Naive thymus-derived CD8-positive, alpha-beta T cell (primary cell): ENCODE data around the gene CDK11B. TPM values are rescaled to one million over a fixed set of nuclear protein-coding genes. Genes with fewer than 3 reads are reported as not detected.
A peak's percentile ranks its signal among the peaks of the same experiment; 100 is the strongest.

Experiments
- ATAC-seq, 2 donors: fragments of 150-1000 bp; cut with Tn5 transposase in 1 of 2; sonication (Bioruptor Pico), chemical (Tn5 transposase) in 1 of 2; 1 replicate in 1 of 2; 2 replicates in 1 of 2; pipeline ENCODE4 v1.10.0; 2021; ENCODE audit warnings: mild to moderate bottlenecking in 2 of 2, moderate library complexity in 2 of 2
- POLR2A ChIA-PET: fragments of 350-600 bp; sonication (Branson Sonifier 250); formaldehyde crosslinking; loops from one replicate; lab custom pipeline; 2021; ENCODE audit warnings: antibody characterized with exemption; lab: Charles Lee
- DNase-seq, 10 donors: peaks; one replicate each; pipeline versions ENCODE4 v3.0.0 to v3.0.0-alpha.2; 2020 to 2022
- H3K27ac Mint-ChIP-seq, 10 donors: one replicate each; pipeline ENCODE4 v1.8.0; 2020 to 2022; ENCODE audit warnings: mild to moderate bottlenecking in 10 of 10, mixed read lengths in 10 of 10, moderate library complexity in 4 of 10, inconsistent platforms in 1 of 10
- H3K27me3 Mint-ChIP-seq, 5 donors: one replicate each; pipeline ENCODE4 v1.8.0; 2021 to 2022; ENCODE audit warnings: mixed read lengths in 5 of 5
- H3K36me3 Mint-ChIP-seq, 3 donors: one replicate each; pipeline ENCODE4 v1.8.0; 2020 to 2022; ENCODE audit warnings: mixed read lengths in 3 of 3, mild to moderate bottlenecking in 2 of 3, inconsistent platforms in 1 of 3
- H3K4me1 Mint-ChIP-seq, 4 donors: one replicate each; pipeline ENCODE4 v1.8.0; 2021 to 2022; ENCODE audit warnings: mixed read lengths in 4 of 4
- H3K4me3 Mint-ChIP-seq, 10 donors: one replicate each; pipeline ENCODE4 v1.8.0; 2020 to 2022; ENCODE audit warnings: mild to moderate bottlenecking in 10 of 10, mixed read lengths in 10 of 10, moderate library complexity in 6 of 10, inconsistent platforms in 1 of 10
- H3K9me3 Mint-ChIP-seq, 9 donors: one replicate each; pipeline ENCODE4 v1.8.0; 2020 to 2022; ENCODE audit warnings: mixed read lengths in 9 of 9, mild to moderate bottlenecking in 3 of 9, inconsistent platforms in 1 of 9, moderate library complexity in 1 of 9
- polyA plus RNA-seq, 3 donors: library from polyadenylated mRNA; unstranded; fragments of 300-500 nt; fragmentation: Illumina TruSeq; gene quantifications; one replicate each; pipeline ENCODE4 v1.2.3, GENCODE V29; 2021
- total RNA-seq, 8 experiments: library from RNA in 2 of 8; stranded (reverse) in 2 of 8; gene quantifications; one replicate each; pipeline ENCODE4 v1.2.3 and lab custom pipeline; 2021 to 2026

CDK11B gene
- total and polyA plus RNA-seq, 5 experiments from 2014 or later: 11.8 to 44.3 (median 19.7) TPM

DNA sequence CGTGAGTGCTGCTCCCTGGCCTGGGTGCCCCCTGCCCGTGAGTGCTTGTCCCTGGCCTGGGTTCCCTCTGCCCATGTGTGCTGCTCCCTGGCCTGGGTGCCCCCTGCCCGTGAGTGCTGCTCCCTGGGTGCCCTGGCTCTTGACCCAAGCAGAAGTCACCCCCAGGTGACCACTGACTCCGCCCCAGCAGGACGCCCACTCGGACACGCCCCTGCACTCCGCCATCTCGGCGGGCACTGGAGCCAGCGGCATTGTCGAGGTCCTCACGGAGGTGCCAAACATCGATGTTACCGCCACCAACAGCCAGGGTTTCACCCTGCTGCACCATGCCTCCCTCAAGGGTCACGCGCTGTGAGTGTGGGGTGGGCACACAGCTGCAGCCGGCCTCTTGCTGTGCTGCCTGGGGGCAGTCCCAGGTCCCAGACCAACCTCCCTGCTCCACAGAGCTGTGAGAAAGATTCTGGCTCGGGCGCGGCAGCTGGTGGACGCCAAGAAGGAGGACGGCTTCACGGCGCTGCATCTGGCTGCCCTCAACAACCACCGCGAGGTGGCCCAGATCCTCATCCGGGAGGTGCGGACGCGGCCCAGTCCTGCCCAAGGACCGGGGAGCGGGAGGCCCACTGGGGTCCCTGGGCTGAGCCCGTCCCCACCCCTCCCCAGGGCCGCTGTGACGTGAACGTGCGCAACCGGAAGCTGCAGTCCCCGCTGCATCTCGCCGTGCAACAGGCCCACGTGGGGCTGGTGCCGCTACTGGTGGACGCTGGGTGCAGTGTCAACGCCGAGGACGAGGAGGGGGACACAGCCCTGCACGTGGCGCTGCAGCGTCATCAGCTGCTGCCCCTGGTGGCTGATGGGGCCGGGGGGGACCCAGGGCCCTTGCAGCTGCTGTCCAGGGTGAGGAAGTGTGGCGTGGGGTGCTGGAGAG lies 30.7 kb downstream of the CDK11B start:
- ATAC-seq: no peak
- H3K4me3 Mint-ChIP-seq: peak overlapping the region in 7 of 10 donors; percentile 22 to 85 (median 54)
- H3K36me3 Mint-ChIP-seq: no peaks in the 10 kb centered on the region
- H3K27ac Mint-ChIP-seq: peak overlapping the region in 4 of 10 donors; percentile 33 to 83 (median 60)
- peaks cover 0 to 1% (median 0%) of the 10 kb centered on the region in 9 donors for H3K9me3 Mint-ChIP-seq
- peak in 6 of 10 donors; percentile 17 to 64 (median 23) for DNase-seq
- peaks cover 0 to 4% (median 0%) of the 10 kb centered on the region in 5 donors for H3K27me3 Mint-ChIP-seq
- POLR2A ChIA-PET: interaction anchor here (0.9 to 8.4 kb wide), 9 partner anchors 11 to 220 kb away, joined by 3 to 246 read pairs (median 4); partner anchors contain the start of genes MIB2 and MRPL20
- H3K4me1 Mint-ChIP-seq: peaks cover 5 to 14% (median 8%) of the 10 kb centered on the region in 4 donors

DNA sequence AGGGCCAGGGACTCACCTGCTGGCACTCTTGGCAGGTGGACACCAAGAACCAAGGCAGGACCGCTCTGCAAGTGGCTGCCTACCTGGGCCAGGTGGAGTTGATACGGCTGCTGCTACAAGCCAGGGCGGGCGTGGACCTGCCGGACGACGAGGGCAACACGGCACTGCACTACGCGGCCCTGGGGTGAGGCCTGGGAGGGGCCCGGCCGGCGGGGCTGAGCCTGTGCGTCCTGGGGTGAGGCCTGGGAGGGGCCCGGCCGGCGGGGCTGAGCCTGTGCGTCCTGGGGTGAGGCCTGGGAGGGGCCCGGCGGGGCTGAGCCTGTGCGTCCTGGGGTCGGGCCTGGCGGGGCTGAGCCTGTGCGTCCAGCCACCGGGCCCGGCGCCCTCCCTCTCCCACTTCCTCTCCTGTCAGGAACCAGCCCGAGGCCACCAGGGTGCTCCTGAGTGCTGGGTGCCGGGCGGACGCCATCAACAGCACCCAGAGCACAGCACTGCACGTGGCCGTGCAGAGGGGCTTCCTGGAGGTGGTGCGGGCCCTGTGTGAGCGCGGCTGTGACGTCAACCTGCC lies 31.5 kb downstream of the CDK11B start:
- H3K27ac Mint-ChIP-seq: peak overlapping the region in 3 of 10 donors; percentile 10 to 76 (median 59)
- DNase-seq (peak in 1 of 10 donors; percentile 63), ATAC-seq (no peak)
- H3K27me3 Mint-ChIP-seq: peaks cover 0 to 4% (median 0%) of the 10 kb centered on the region in 5 donors
- peak overlapping the region in 3 of 10 donors; percentile 27 to 63 (median 53) for H3K4me3 Mint-ChIP-seq
- peaks cover 0 to 1% (median 0%) of the 10 kb centered on the region in 9 donors for H3K9me3 Mint-ChIP-seq
- H3K36me3 Mint-ChIP-seq: no peaks in the 10 kb centered on the region
- POLR2A ChIA-PET: interaction anchor here (1.4 to 8.4 kb wide), 2 partner anchors 11 to 29 kb away, joined by 3 to 246 read pairs; partner anchors contain the start of gene MIB2
- peaks cover 8 to 16% (median 11%) of the 10 kb centered on the region in 4 donors for H3K4me1 Mint-ChIP-seq

DNA sequence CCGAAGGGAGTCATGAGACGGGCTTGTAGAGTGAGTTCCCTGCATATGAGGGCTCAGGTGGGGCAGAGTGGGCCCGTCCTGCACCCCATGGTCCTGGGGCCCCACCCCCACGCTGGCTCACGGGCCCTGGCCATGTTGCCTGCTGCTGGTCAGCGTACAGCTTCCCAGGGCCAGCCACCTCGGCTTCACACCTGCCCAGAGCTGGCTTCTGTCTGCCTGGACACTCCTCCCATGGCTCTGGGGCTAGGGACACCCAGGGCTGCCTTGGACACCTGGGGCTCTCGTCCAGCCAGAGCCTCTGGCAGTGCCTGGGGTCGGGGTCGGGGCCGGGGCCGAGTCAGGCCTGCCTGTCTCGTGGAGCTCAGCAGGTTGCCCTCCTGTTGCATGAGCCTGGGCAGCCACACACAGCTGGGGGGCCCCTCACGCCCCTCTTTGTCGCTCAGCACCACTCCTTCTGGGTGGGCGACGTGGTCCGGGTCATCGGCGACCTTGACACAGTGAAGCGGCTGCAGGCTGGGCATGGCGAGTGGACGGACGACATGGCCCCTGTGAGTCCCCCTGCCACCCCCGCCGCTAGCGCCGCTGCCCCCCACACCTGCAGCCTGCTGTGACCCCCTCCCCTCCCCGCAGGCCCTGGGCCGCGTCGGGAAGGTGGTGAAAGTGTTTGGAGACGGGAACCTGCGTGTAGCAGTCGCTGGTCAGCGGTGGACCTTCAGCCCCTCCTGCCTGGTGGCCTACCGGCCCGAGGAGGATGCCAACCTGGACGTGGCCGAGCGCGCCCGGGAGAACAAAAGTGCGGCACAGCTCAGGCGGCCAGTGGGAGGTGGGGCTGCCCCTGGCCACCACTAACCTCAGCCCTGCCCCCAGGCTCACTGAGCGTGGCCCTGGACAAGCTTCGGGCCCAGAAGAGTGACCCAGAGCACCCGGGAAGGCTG lies 32.3 kb downstream of the CDK11B start:
- Mint-ChIP-seq H3K9me3 (peaks cover 0 to 1% (median 0%) of the 10 kb centered on the region in 9 donors), H3K4me1 (peaks cover 9 to 15% (median 10%) of the 10 kb centered on the region in 4 donors), H3K4me3 (peak overlapping the region in 3 of 10 donors; percentile 10 to 53 (median 14)), H3K36me3 (no peaks in the 10 kb centered on the region), H3K27me3 (peaks cover 0 to 3% (median 0%) of the 10 kb centered on the region in 5 donors), H3K27ac (peak overlapping the region in 1 of 10 donors; percentile 76)
- DNase-seq: peak in 1 of 10 donors; percentile 62
- POLR2A ChIA-PET: interaction anchor here (0.6 to 8.4 kb wide), 2 partner anchors 10 to 18 kb away, joined by 3 to 246 read pairs; partner anchors contain the start of gene MIB2
- ATAC-seq: no peak

DNA sequence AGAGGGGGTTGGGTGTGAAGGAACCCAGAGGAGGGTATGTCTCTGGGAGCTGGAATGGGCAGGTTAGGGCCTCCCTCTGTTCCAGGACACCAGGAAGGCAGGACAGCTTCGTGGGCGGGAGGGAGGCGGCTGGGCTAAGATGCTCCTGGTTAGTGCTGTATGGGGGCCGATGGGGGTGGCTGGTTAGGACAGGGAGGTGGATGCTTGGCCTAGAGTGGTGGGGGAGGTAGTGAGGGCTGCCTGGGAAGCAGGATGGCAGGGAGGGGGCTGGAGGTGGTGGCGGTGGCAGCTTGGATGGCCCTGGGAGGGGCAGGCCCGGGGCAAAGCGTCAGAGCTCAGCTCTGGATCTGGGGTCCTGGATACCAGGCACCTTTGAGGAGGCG lies 33.0 kb downstream of the CDK11B start:
- DNase-seq: peak in 1 of 10 donors; percentile 48
- Mint-ChIP-seq H3K9me3 (peaks cover 0 to 1% (median 0%) of the 10 kb centered on the region in 9 donors), H3K27ac (no peak overlapping the region), H3K4me3 (no peak overlapping the region), H3K36me3 (no peaks in the 10 kb centered on the region), H3K4me1 (peaks cover 9 to 15% (median 10%) of the 10 kb centered on the region in 4 donors), H3K27me3 (peaks cover 0 to 2% (median 0%) of the 10 kb centered on the region in 5 donors)
- POLR2A ChIA-PET: interaction anchor here (0.6 to 8.4 kb wide), 3 partner anchors 9 to 32 kb away, joined by 3 to 246 read pairs (median 3); partner anchors contain the start of gene MIB2
- ATAC-seq: no peak

DNA sequence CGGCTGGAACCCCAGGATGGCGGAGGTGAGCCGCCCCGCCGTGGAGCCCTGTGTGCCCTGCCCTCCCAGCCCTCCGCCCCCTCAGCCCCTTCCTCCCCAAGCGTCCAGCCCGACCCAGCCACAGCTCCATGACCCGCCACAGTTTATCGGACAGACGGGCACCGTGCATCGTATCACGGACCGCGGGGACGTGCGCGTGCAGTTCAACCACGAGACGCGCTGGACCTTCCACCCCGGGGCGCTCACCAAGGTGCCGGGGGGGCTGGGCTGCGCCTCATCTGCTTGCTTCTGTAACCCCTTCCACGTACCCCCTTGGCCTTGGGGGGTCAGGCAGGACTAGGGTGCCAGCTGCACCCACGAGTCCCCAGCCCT lies 33.4 kb downstream of the CDK11B start:
- DNase-seq: peak in 1 of 10 donors; percentile 56
- POLR2A ChIA-PET: interaction anchor here (0.6 to 8.4 kb wide), 2 partner anchors 9 to 33 kb away, joined by 3 to 246 read pairs; partner anchors contain the start of gene MIB2
- Mint-ChIP-seq H3K27me3 (peaks cover 0 to 2% (median 0%) of the 10 kb centered on the region in 5 donors), H3K4me1 (peaks cover 8 to 15% (median 10%) of the 10 kb centered on the region in 4 donors), H3K36me3 (no peaks in the 10 kb centered on the region), H3K4me3 (no peak overlapping the region), H3K27ac (no peak overlapping the region), H3K9me3 (peaks cover 0 to 1% (median 0%) of the 10 kb centered on the region in 9 donors)
- no peak for ATAC-seq

DNA sequence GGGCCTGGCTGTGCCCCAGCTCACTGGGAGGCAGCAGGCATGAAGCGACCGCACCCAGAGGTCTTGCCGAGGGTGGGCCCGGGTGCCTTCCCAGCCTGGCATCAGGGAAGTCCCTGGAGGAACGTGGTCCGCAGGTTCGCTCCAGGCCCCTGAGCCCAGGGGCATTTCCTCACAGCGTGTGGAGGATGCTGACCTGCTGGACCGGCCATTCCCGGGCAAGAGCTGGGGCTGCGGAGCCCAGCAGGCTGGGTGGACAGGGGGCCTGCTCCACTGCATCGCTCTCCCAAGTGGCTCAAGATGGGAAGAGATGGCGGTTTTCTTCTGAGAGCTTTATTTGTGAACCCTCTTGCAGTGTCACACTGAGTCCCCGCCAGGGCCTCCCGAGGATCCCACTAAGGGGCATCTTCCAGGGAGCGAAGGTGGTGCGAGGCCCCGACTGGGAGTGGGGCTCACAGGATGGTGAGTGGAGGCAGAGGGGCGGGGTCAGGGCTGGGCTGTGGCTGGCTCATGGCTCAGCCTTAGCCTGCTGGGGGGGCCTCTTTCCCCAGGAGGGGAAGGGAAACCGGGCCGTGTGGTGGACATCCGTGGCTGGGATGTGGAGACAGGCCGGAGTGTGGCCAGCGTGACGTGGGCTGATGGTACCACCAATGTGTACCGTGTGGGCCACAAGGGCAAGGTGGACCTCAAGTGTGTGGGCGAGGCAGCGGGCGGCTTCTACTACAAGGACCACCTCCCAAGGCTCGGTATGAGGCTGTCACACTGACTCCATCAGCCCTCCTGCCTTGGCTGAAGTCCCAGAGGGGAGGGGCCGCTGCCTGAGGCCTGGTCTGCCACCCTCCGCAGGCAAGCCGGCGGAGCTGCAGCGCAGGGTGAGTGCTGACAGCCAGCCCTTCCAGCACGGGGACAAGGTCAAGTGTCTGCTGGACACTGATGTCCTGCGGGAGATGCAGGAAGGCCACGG lies 34.1 kb downstream of the CDK11B start:
- H3K9me3 Mint-ChIP-seq: no peaks in the 10 kb centered on the region
- no peak overlapping the region for H3K4me3 Mint-ChIP-seq
- DNase-seq (peak in 1 of 10 donors; percentile 58), ATAC-seq (no peak)
- H3K36me3 Mint-ChIP-seq: no peaks in the 10 kb centered on the region
- POLR2A ChIA-PET: interaction anchor here (8.4 kb wide), 1 partner anchor 8 kb away, joined by 246 read pairs; the partner anchor contains the start of gene MIB2
- H3K4me1 Mint-ChIP-seq: peaks cover 1 to 12% (median 8%) of the 10 kb centered on the region in 4 donors
- no peaks in the 10 kb centered on the region for H3K27me3 Mint-ChIP-seq
- H3K27ac Mint-ChIP-seq: peak overlapping the region in 2 of 10 donors; percentile 29 to 43

DNA sequence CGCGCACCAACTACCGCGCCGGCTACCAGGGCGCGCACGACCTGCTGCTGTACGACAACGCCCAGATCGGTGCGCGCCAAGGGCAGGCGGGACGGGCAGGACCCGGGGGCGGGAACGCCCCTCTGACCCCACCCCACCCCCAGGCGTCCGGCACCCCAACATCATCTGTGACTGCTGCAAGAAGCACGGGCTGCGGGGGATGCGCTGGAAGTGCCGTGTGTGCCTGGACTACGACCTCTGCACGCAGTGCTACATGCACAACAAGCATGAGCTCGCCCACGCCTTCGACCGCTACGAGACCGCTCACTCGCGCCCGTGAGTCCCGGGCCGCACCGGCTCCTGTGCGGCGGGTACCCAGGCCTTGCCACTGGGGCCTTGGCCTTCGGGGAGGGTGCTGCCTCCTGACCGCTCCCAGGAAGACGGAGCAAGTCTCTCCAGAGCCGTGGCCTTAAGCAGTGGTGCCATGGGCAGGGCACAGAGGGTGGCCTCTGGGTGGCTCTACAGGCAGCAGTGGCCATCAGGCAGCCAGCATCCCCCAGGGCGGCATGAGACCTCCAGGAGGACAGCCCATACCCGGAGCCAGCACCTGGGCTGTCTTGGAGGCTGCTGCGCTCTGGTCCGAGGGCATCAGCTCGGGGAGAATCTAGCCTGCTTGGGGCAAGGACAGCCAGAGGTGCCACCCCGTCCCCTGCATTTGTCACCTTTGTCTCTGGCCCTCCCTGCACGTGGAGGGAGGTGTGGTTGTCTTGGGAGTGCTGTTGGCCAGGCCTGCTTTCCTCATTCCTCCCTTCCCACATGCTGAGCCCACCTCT lies 35.0 kb downstream of the CDK11B start:
- no peaks in the 10 kb centered on the region for H3K27me3 Mint-ChIP-seq
- ATAC-seq (no peak), DNase-seq (peak in 1 of 10 donors; percentile 56)
- H3K36me3 Mint-ChIP-seq: no peaks in the 10 kb centered on the region
- peak overlapping the region in 1 of 10 donors; percentile 29 for H3K27ac Mint-ChIP-seq
- H3K4me1 Mint-ChIP-seq: peaks cover 0 to 12% (median 8%) of the 10 kb centered on the region in 4 donors
- no peaks in the 10 kb centered on the region for H3K9me3 Mint-ChIP-seq
- H3K4me3 Mint-ChIP-seq: no peak overlapping the region
- POLR2A ChIA-PET: interaction anchor here (8.4 kb wide), 1 partner anchor 7 kb away, joined by 246 read pairs; the partner anchor contains the start of gene MIB2

DNA sequence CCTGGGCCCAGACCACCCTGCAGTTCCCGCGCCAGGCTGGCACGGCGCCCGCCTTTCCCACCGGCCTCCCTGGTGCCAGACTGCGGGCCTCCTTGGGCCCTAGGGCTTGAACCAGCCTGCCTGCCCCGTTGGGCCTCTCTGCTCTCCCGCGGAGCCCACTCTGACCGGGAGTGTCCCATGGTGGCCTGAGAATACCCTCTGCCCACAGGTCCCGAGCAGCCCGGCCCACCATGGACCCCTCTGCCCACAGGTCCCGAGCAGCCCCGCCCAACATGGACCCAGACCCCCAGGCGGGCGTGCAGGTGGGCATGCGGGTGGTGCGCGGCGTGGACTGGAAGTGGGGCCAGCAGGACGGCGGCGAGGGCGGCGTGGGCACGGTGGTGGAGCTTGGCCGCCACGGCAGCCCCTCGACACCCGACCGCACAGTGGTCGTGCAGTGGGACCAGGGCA lies 35.6 kb downstream of the CDK11B start:
- DNase-seq: no peak
- POLR2A ChIA-PET: no interaction called here
- no peak overlapping the region for H3K4me3 Mint-ChIP-seq

DNA sequence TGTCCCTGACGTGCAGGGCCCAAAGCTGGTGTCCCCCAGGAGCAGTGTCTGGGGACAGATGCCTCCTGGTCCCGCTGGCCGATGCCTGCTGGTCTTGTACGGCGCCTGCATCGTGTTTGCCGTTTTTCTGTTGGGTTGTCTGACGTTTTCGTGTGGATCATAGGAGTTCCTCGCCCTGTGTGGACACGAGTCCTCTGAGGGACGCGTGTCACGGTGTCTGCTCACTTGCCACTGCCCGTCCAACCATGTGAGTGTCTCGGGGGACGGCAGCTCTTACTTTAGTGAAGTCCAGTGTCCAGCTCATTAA lies 36.1 kb downstream of the CDK11B start:
- Mint-ChIP-seq H3K4me1 (peaks cover 0 to 8% (median 8%) of the 10 kb centered on the region in 4 donors), H3K36me3 (no peaks in the 10 kb centered on the region), H3K27ac (peak overlapping the region in 2 of 10 donors; percentile 11 to 48), H3K9me3 (no peaks in the 10 kb centered on the region), H3K27me3 (no peaks in the 10 kb centered on the region), H3K4me3 (no peak overlapping the region)
- POLR2A ChIA-PET: no interaction called here
- DNase-seq: no peak
- no peak for ATAC-seq

More for the DNA sequence above, 35.6 kb downstream of the CDK11B start:
- no peak for ATAC-seq
- peaks cover 0 to 12% (median 8%) of the 10 kb centered on the region in 4 donors for H3K4me1 Mint-ChIP-seq
- H3K27me3 Mint-ChIP-seq: no peaks in the 10 kb centered on the region
- H3K27ac Mint-ChIP-seq: peak overlapping the region in 1 of 10 donors; percentile 11
- no peaks in the 10 kb centered on the region for H3K36me3 Mint-ChIP-seq
- H3K9me3 Mint-ChIP-seq: no peaks in the 10 kb centered on the region
